ENCODE measurements around the gene PGF.

DNA sequence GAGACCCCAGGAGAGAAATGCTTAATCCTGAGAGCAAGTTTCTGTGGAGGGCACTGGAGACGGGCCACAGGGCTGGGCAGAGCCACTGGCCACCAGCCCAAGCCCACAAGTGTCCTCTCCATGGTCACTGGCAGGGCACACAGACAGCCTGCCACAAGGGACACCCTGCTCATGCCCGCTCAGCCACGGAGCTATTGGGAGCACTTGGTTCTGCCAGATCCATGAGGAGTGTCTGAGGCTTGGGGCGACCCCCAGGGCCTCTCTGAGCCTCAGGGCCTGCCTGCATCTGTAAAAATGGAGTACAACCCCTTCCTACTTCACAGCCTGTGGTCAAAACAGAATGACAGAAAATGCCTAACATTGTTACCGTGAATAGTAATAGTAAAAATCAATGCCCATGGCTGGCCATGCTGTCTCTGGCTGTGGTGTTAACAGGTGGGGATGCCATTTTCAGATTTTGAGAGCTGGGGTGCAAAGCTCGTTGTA is 3.2 kb downstream of the PGF start:
- TF ChIP-seq, protein P1, sequence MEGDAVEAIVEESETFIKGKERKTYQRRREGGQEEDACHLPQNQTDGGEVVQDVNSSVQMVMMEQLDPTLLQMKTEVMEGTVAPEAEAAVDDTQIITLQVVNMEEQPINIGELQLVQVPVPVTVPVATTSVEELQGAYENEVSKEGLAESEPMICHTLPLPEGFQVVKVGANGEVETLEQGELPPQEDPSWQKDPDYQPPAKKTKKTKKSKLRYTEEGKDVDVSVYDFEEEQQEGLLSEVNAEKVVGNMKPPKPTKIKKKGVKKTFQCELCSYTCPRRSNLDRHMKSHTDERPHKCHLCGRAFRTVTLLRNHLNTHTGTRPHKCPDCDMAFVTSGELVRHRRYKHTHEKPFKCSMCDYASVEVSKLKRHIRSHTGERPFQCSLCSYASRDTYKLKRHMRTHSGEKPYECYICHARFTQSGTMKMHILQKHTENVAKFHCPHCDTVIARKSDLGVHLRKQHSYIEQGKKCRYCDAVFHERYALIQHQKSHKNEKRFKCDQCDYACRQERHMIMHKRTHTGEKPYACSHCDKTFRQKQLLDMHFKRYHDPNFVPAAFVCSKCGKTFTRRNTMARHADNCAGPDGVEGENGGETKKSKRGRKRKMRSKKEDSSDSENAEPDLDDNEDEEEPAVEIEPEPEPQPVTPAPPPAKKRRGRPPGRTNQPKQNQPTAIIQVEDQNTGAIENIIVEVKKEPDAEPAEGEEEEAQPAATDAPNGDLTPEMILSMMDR (IDR thresholded peaks at IDR 0.05): no peak
- TF ChIP-seq POLR2AphosphoS5 (IDR thresholded peaks at IDR 0.05; ENCODE audit: insufficient read depth in 1 of 2, low read depth in 1 of 2) (no peak), POLR2A (IDR thresholded peaks at IDR 0.05) (no peak)

Measured in vagina (tissue), 2 donors.